ENCODE data around the gene FASTKD2.

DNA sequence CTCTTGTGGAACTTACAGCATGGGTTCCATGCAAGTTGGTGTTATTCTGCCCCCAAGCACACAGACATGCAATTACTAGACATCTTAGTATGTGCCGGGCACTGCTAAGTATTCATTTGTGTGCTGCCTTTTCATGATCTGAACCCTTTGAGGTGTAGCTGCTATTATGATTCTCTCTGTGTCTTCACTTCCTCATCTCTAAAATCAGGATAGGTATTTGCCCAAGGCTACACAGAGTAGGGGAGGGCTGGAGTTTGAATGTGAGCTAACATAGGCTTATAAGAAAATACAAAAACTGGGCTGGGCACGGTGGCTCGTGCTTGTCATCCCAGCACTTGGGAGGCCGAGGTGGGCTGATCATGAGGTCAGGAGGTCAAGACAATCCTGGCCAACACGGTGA, 27.2 kb downstream of the FASTKD2 start:
- TF ChIP-seq, protein P1, sequence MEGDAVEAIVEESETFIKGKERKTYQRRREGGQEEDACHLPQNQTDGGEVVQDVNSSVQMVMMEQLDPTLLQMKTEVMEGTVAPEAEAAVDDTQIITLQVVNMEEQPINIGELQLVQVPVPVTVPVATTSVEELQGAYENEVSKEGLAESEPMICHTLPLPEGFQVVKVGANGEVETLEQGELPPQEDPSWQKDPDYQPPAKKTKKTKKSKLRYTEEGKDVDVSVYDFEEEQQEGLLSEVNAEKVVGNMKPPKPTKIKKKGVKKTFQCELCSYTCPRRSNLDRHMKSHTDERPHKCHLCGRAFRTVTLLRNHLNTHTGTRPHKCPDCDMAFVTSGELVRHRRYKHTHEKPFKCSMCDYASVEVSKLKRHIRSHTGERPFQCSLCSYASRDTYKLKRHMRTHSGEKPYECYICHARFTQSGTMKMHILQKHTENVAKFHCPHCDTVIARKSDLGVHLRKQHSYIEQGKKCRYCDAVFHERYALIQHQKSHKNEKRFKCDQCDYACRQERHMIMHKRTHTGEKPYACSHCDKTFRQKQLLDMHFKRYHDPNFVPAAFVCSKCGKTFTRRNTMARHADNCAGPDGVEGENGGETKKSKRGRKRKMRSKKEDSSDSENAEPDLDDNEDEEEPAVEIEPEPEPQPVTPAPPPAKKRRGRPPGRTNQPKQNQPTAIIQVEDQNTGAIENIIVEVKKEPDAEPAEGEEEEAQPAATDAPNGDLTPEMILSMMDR (conservative IDR thresholded peaks at IDR 0.05; ENCODE audit: low read length), result no peak
- no peak for TF ChIP-seq EZH2phosphoT487 (IDR thresholded peaks at IDR 0.05; ENCODE audit: borderline replicate concordance)

Data from Loucy (cell line).